Measurements from ENCODE around the gene L3MBTL2. TPM values are rescaled to one million over a fixed set of nuclear protein-coding genes. Genes with fewer than 3 reads are reported as not detected.

L3MBTL2 gene
- total and polyA plus RNA-seq, 2 donors (not counting 1 experiment from before 2014, with no cell fraction given) = 22.5 to 37.3 TPM

DNA sequence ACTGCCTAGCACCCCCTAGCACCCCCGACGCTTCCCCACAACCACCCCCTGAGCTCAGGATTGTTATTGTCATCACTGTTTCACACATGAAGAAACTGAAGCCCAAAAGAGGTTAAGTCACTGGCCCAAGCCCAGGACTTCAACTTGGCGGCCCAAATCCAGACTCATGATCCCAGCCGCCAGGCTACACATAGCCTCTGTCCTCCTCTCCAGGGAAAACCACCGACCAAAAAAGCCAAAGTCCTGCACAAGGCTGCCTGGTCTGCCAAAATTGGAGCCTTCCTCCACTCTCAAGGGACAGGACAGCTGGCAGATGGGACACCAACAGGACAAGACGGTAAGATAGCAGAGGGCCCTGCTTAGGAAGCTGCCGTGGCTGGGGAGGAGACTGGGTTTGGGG, 10.8 kb downstream of the L3MBTL2 start:
- Histone ChIP-seq H3K9ac (ENCODE audit: low read length) (no peak overlapping the region), H3K4me2 (replicated peaks; ENCODE audit: low read depth, low read length, poor library complexity, severe bottlenecking) (no peak overlapping the region), H3K4me1 (ENCODE audit: control insufficient read depth in 2 of 2, insufficient read depth in 2 of 2, low read length in 2 of 2) (peaks cover 8 to 11% of the 10 kb centered on the region in 2 donors), H3K4me3 (ENCODE audit: control extremely low read depth in 1 of 5, extremely low read depth in 1 of 5, insufficient read depth in 1 of 5, low read depth in 2 of 5, low read length in 4 of 5) (no peak overlapping the region), H3K27ac (ENCODE audit: low read length in 2 of 2) (no peak overlapping the region), H3K36me3 (replicated peaks in 1 of 2; ENCODE audit: control extremely low read depth in 1 of 2, control insufficient read depth in 1 of 2, extremely low read depth in 1 of 2, insufficient read depth in 2 of 2, low read length in 1 of 2) (peaks cover 1 to 29% of the 10 kb centered on the region in 2 experiments), H4K20me1 (ENCODE audit: control insufficient read depth, insufficient read depth, low read length, poor library complexity, severe bottlenecking) (no peaks in the 10 kb centered on the region), H3K9me3 (ENCODE audit: control extremely low read depth in 1 of 3, control insufficient read depth in 2 of 3, insufficient read depth in 1 of 3, low read length in 2 of 3) (no peaks in the 10 kb centered on the region), H3K27me3 (replicated peaks in 1 of 4; ENCODE audit: control extremely low read depth in 1 of 4, control insufficient read depth in 3 of 4, insufficient read depth in 4 of 4, low read length in 3 of 4) (no peaks in the 10 kb centered on the region), H2AFZ (ENCODE audit: insufficient read depth, low read depth, low read length, poor library complexity, severe bottlenecking) (no peak overlapping the region), H3K79me2 (ENCODE audit: control insufficient read depth, insufficient read depth, low read length) (peaks cover 8% of the 10 kb centered on the region)
- Mint-ChIP-seq H3K9me3 (ENCODE audit: insufficient read depth) (no peaks in the 10 kb centered on the region), H3K27ac (no peak overlapping the region), H3K27me3 (no peaks in the 10 kb centered on the region), H3K4me1 (peaks cover 18% of the 10 kb centered on the region), H3K4me3 (no peak overlapping the region)
- intact Hi-C loops (cut with micrococcal nuclease) = no loop called here
- POLR2A ChIA-PET = no interaction called here
- ATAC-seq (ENCODE audit: low read depth) (no peak), DNase-seq (no peak)
- WGBS (ENCODE audit: insufficient coverage) = 96% methylated on average over 7 of the region's 7 CpGs
- TF ChIP-seq EZH2 (IDR thresholded peaks at IDR 0.05; ENCODE audit: borderline replicate concordance, insufficient read depth, low read depth, low read length, poor library complexity, severe bottlenecking) = no peak
- TF ChIP-seq, protein P1, sequence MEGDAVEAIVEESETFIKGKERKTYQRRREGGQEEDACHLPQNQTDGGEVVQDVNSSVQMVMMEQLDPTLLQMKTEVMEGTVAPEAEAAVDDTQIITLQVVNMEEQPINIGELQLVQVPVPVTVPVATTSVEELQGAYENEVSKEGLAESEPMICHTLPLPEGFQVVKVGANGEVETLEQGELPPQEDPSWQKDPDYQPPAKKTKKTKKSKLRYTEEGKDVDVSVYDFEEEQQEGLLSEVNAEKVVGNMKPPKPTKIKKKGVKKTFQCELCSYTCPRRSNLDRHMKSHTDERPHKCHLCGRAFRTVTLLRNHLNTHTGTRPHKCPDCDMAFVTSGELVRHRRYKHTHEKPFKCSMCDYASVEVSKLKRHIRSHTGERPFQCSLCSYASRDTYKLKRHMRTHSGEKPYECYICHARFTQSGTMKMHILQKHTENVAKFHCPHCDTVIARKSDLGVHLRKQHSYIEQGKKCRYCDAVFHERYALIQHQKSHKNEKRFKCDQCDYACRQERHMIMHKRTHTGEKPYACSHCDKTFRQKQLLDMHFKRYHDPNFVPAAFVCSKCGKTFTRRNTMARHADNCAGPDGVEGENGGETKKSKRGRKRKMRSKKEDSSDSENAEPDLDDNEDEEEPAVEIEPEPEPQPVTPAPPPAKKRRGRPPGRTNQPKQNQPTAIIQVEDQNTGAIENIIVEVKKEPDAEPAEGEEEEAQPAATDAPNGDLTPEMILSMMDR (IDR thresholded peaks at IDR 0.05) = no peak
- CTCF ChIA-PET = no interaction called here

DNA sequence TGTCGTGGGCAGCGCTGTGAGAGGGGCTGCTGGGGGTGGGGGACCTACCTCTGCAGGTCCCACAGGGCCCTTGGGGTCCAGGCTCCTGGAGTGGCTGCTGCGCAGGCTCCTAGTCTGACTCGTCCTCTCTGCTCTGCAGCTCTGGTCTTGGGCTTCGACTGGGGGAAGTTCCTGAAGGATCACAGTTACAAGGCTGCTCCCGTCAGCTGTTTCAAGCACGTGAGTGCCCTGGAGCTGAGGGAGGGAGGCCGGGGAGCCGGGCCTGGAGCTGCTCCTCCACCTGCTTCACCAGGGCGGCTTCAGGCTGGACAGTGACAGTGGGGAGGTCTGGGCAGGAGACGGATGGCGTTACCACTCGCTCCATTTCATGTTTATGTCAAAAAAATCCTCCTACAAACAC, 11.9 kb downstream of the L3MBTL2 start:
- WGBS (ENCODE audit: insufficient coverage) = 73% methylated on average over 6 of the region's 13 CpGs
- intact Hi-C loops (cut with micrococcal nuclease) = no loop called here
- H3K79me2 ChIP-seq (ENCODE audit: control insufficient read depth, insufficient read depth, low read length) = peaks cover 8% of the 10 kb centered on the region
- ChIA-PET CTCF (interaction anchor here (1.8 kb wide), 1 partner anchor 21 kb away, joined by 6 read pairs; no protein-coding TSS in a partner anchor), POLR2A (no interaction called here)
- no peaks in the 10 kb centered on the region for H4K20me1 ChIP-seq (ENCODE audit: control insufficient read depth, insufficient read depth, low read length, poor library complexity, severe bottlenecking)
- Mint-ChIP-seq H3K9me3 (ENCODE audit: insufficient read depth) (no peaks in the 10 kb centered on the region), H3K4me1 (peaks cover 18% of the 10 kb centered on the region), H3K27me3 (no peaks in the 10 kb centered on the region), H3K27ac (no peak overlapping the region), H3K4me3 (no peak overlapping the region)
- H3K4me2 ChIP-seq (replicated peaks; ENCODE audit: low read depth, low read length, poor library complexity, severe bottlenecking) = peak overlapping the region; percentile 72
- DNase-seq (no peak), ATAC-seq (ENCODE audit: low read depth) (no peak)
- peak overlapping the region in 1 of 5 experiments; percentile 47 for H3K4me3 ChIP-seq (ENCODE audit: control extremely low read depth in 1 of 5, extremely low read depth in 1 of 5, insufficient read depth in 1 of 5, low read depth in 2 of 5, low read length in 4 of 5)
- TF ChIP-seq EZH2 (IDR thresholded peaks at IDR 0.05; ENCODE audit: borderline replicate concordance, insufficient read depth, low read depth, low read length, poor library complexity, severe bottlenecking) = no peak
- TF ChIP-seq, protein P1 (IDR thresholded peaks at IDR 0.05) = no peak
- no peaks in the 10 kb centered on the region for H3K9me3 ChIP-seq (ENCODE audit: control extremely low read depth in 1 of 3, control insufficient read depth in 2 of 3, insufficient read depth in 1 of 3, low read length in 2 of 3)
- H3K27me3 ChIP-seq (replicated peaks in 1 of 4; ENCODE audit: control extremely low read depth in 1 of 4, control insufficient read depth in 3 of 4, insufficient read depth in 4 of 4, low read length in 3 of 4) = no peaks in the 10 kb centered on the region
- peak overlapping the region; percentile 6 to 44 for H3K27ac ChIP-seq (ENCODE audit: low read length in 2 of 2)
- peak overlapping the region; percentile 56 for H2AFZ ChIP-seq (ENCODE audit: insufficient read depth, low read depth, low read length, poor library complexity, severe bottlenecking)
- peaks cover 8 to 11% of the 10 kb centered on the region in 2 donors for H3K4me1 ChIP-seq (ENCODE audit: control insufficient read depth in 2 of 2, insufficient read depth in 2 of 2, low read length in 2 of 2)
- H3K36me3 ChIP-seq (replicated peaks in 1 of 2; ENCODE audit: control extremely low read depth in 1 of 2, control insufficient read depth in 1 of 2, extremely low read depth in 1 of 2, insufficient read depth in 2 of 2, low read length in 1 of 2) = peaks cover 1 to 33% of the 10 kb centered on the region in 2 experiments
- H3K9ac ChIP-seq (ENCODE audit: low read length) = peak overlapping the region; percentile 46
